Vagina (tissue), 2 donors: Measurements from ENCODE around the gene SCAF1.
A peak's percentile ranks its signal among the peaks of the same experiment; 100 is the strongest.

Experiments
- POLR2A ChIP-seq, 2 donors: fragments of 450-650 bp; IDR thresholded peaks; one replicate each; pipeline ENCODE4 v1.6.1; 2017; ENCODE audit warnings: antibody characterized with exemption in 2 of 2, mild to moderate bottlenecking in 2 of 2, moderate library complexity in 2 of 2
- POLR2AphosphoS5 ChIP-seq, 2 donors: sonication (generic); formaldehyde crosslinking; IDR thresholded peaks; one replicate each; pipeline ENCODE4 v1.9.0; 2017; ENCODE audit warnings: antibody characterized with exemption in 2 of 2, mild to moderate bottlenecking in 2 of 2, low read depth in 1 of 2; ENCODE audit not compliant: insufficient read depth in 1 of 2
- TF ChIP-seq, protein P1 (sequence below), 3 experiments: fragments of 450-650 bp in 2 of 3; fragments of 200-600 bp in 1 of 3; sonication (generic) in 1 of 3; IDR thresholded peaks; one replicate each; pipeline ENCODE4 v1.5.1; 2017 to 2019; ENCODE audit warnings: antibody characterized with exemption in 3 of 3, mild to moderate bottlenecking in 2 of 3, moderate library complexity in 2 of 3

DNA sequence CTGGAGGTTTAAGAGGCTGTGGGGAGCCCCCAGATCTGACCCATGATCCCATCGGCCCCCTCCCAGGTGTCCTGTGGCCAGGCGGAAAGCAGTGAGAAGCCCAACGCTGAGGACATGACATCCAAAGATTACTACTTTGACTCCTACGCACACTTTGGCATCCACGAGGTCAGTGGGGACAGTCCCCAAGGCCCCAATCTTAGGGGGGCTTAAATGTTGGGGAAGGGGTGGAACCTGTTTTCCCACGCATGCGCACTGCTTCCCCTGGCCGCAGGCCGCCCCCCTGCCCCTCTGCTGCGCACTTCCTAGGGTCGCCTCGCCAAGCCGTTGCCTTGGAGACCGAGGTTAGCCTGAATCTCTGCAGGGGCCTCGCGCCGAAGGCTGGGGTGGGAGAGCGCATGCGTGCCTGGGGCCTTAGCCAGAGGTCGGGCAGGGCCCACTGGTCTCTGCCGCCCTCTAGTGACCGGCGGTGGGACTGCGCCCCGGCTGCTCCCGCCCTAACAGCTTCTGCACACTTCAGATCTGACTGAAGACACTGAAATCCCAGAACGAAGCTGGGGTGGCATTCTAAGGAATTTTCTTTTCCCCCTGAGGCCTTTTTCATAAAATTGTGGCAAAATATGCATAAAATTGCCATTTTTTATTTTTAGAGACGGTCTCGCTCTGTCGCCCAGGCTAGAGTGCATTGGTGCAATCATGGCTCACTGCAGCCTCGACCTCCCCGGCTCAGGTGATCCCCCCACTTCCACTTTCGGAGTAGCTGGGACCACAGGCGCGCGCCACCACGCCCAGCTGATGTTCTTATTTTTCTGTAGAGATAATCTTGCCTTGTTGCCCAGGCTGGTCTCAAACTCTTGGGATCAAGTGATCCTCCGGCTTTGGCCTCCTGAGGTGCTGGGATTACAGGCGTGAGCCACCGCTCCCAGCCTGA, 38.7 kb downstream of the SCAF1 start:
- TF ChIP-seq, protein P1, sequence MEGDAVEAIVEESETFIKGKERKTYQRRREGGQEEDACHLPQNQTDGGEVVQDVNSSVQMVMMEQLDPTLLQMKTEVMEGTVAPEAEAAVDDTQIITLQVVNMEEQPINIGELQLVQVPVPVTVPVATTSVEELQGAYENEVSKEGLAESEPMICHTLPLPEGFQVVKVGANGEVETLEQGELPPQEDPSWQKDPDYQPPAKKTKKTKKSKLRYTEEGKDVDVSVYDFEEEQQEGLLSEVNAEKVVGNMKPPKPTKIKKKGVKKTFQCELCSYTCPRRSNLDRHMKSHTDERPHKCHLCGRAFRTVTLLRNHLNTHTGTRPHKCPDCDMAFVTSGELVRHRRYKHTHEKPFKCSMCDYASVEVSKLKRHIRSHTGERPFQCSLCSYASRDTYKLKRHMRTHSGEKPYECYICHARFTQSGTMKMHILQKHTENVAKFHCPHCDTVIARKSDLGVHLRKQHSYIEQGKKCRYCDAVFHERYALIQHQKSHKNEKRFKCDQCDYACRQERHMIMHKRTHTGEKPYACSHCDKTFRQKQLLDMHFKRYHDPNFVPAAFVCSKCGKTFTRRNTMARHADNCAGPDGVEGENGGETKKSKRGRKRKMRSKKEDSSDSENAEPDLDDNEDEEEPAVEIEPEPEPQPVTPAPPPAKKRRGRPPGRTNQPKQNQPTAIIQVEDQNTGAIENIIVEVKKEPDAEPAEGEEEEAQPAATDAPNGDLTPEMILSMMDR (IDR thresholded peaks at IDR 0.05), result peak; percentile 91 to 98 (median 98)
- TF ChIP-seq POLR2AphosphoS5 (IDR thresholded peaks at IDR 0.05; ENCODE audit: insufficient read depth in 1 of 2, low read depth in 1 of 2) (peak; percentile 58 to 80), POLR2A (IDR thresholded peaks at IDR 0.05) (no peak)
